Stimulated activated CD8-positive, alpha-beta memory T cell treated with anti-CD3 and anti-CD28 coated beads, Interleukin-15, amount 100 ng/mL, for 1 hour (primary cell): ENCODE results near the gene DTX4.

Experiments
- DNase-seq: peaks from one replicate; pipeline ENCODE4 v3.0.0-alpha.2; 2020; ENCODE audit warnings: low read depth

DTX4 gene

DNA sequence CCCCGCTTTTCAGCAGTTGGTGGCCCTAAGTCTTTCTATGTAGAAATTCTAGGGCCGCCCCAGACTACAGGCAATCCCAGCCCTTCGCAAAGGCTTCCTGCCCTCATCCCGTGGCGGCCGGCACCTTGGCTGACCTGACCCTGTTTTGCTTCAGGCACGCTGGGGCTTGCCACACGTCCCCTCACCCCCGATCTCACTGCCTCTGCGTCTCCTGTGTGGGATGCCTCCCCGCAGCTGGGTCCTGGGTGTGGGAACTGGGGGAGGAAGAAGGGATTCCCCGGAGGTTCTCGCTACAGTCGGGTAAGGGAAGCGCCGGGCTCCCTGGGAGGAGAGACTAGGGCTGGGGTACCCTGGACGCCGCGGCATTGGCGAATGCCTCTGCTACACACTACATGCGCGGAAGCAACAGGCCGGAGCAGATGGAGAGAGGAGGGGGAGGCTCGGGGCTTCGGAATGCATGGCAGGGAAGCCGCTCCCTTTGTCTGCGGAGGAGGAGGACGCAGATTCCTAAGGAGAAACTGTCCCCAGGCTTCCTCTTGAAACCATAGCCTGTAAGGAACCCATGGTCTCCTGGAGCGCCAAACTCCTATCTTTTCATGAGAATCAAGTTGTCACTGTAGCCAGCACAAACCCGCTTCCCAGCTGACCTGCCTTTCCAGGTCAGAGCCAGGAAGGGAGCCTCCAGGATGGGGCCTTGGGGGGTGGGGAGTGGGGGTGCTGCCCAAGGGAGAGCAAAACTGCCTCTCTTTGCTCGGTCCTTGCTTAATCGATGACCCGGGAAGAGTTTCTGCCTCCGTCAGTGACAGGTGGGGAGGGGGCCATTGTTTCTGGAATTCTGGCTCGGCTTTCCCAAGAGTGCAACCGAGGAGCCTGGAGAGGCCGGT, 1.4 kb downstream of the DTX4 start:
- no peak for DNase-seq

GRCh38 chr11:59173964-59174663, 2.2 kb downstream of the DTX4 start:
- DNase-seq, result no peak

DNA sequence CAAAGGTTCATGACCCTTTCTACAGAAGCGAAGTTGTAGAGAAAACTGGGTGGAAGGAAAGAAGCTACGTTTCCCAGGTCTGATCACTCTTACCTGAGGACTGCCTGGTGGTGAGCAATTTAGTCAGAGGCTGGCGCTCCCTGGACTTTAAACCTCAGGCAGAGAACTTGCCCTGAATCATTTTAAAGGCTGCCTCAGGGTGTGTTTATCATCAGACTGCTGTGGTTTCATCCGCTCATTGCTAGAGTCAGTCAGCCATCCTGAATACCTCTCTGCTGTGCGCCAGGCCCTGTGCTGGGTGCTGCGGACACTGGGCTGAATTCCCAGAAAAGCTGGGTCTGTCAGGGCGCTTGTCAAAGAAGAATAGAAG, 2.7 kb downstream of the DTX4 start:
- no peak for DNase-seq

- no peak for DNase-seq
These were observed 3.2 kb downstream of the DTX4 start for GRCh38 chr11:59175091-59175501.

GRCh38 chr11:59176330-59176729, 4.4 kb downstream of the DTX4 start:
- no peak for DNase-seq

GRCh38 chr11:59178402-59178801, 6.5 kb downstream of the DTX4 start:
- DNase-seq, result no peak

DNA sequence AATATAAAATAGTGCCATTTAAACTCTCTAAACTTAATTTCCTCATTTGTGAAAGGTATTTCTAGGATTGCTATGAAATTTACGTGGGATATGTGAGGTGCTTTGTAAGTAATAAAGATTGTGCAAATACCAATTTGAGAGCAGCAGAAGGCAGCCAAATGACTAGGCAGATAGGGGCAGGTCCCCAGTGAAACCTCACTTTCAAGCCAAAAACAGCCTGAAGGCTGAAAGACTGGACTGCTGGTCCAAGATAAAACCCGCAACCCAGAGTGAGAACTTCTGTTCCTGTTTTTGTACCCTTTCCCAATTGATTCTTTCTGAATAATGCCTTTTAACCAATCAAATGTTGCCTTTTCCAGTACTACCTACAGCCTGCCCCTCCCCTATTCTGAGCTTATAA, 7.2 kb downstream of the DTX4 start:
- no peak for DNase-seq

DNA sequence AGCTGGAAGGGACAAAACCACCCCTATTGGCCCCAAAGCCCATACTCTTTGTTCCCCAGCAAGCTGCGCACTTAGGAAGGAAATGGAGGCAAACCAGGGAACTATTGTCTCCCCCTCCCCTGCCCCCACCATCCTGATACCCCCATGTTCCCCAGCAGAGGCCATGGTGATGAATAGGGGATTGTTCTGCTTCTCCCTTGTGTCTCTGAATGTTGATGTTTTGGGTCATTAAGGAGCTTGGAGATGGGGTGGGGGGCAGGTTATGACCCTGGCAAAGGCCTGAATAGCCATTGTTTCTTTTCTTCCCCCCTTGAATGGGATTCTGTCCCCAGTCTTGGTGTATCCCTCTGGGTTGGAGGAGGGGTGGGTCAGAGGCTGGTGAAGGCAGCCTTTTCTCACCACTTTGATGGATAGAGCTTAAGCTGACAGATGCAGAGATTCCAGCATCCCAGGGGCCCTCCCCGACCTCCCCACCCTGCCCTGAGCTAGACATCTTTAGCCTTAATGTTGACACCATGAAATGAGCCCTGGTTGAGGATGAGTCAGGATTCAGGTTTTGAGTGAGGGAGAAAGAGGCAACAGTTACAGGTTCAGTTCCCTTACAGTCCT, 8.3 kb downstream of the DTX4 start:
- no peak for DNase-seq

DNA sequence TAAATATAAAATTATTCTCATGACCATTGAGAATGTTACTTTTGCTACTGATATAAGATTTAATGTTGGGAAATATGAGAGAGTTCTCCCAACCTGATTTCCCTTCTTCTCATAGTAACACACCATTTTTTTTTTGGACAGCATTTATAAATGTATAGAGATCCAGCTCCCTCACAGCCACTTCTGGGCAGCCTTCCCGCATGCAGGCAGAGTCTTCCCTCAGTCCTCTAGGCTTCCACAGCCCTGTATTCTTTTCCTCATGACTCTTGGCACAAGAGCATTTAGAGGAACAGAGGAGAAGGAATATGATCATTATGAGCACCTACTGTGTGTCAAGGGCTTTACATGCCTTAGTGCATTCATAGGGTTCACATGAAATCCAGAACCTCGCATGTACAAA, 9.0 kb downstream of the DTX4 start:
- no peak for DNase-seq

- no peak for DNase-seq
These were observed 10.0 kb downstream of the DTX4 start for GRCh38 chr11:59181746-59182456.

GRCh38 chr11:59182457-59183151, 10.7 kb downstream of the DTX4 start:
- no peak for DNase-seq

- no peak for DNase-seq
These were observed 11.8 kb downstream of the DTX4 start for GRCh38 chr11:59183771-59184170.

DNA sequence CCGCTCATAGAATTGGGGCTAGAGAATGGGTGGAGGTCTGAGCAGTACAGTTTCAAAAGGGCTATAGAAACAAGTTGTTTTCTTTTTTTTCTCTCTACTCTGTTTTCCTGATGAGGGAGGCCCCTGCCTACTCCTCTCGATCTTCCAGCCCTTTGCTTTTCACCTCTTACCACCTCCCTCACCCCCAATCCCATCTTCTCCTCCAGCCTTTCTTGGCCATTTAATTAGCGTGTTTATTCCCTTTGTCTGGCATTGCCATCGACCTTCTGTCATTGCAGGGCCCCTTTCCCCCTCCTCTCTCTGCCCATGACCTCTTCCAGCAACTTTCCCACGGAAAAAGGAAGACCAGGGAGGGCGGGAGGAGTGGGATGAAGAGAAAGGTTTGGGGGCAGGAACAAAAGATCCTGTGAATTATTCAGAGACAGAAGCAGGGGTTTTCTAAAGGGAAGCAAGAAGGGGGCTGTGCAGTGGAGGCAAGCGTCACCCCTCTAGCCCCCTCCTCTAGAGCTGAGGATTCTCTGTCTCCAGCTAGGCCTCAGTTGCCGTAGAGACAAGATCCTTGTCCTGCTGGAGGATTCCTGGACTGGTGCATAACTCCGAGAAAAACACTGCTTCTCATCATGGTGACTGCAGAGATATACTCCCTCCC, 12.9 kb downstream of the DTX4 start:
- no peak for DNase-seq

- DNase-seq, result no peak
These were observed 13.5 kb downstream of the DTX4 start for GRCh38 chr11:59185386-59185945.

DNA sequence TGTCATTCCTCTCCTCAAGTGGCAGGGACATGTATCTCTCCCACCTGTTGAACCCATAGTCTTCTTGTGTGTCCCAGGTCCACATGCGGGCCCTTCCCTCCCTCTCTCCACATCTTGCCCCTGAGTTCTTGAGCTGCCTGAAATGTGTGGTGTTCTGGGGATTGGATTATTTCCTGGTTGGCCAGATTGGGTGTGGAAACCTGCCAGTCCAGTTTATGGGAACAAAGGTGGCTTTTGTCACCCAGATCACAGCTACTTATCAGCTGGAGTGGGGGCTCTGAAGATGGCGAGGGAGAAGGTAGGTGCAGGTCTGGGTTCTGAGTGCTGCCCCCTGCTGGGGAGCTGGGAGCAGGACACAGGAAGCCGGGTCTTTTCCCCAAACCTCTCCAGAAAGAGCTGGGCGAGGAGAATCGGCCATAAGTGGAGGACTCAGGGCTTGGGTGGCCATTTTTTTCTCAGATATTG, 14.2 kb downstream of the DTX4 start:
- peak; percentile 19 for DNase-seq

DNA sequence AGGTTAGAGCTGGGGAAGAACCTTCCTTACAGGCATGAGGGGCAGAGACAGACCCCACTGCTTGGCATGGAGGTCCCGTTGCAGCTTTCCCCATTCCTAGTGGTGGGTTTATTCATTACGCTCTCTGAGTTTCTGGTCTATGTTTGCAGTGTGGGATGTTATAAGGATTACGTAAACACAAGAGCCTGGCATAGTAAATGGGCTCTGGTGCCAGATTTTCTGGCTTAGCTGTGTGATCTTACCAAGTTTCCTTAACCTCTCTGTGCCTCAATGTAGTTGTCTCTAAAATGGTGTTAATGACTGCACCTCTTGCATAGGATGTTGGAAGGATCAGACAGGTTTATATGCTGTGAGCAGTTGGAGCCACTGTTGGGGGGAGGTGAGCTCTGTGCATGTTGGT, 15.1 kb downstream of the DTX4 start:
- no peak for DNase-seq

- no peak for DNase-seq
These were observed 15.7 kb downstream of the DTX4 start for GRCh38 chr11:59187587-59187986.

DNA sequence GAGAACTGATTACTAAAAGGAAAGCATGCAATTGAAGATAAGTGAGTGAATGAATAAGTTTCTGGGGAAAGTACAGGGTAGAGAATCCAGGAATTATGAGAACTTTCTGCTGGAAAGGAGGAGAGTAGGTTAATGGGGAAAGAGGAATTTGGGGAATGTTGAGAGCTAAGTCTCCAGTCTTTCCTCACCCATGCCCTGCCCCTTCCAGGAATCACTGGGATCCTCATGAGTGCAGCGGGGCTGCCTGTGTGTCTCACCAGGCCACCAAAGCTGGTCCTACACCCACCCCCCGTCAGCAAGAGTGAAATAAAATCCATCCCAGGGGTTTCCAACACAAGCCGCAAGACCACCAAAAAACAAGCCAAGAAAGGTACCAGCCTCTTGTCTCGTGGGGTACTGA, 17.0 kb downstream of the DTX4 start:
- DNase-seq, result no peak

- no peak for DNase-seq
These were observed 18.1 kb downstream of the DTX4 start for GRCh38 chr11:59189986-59190385.

GRCh38 chr11:59191095-59191494, 19.2 kb downstream of the DTX4 start:
- DNase-seq, result no peak

DNA sequence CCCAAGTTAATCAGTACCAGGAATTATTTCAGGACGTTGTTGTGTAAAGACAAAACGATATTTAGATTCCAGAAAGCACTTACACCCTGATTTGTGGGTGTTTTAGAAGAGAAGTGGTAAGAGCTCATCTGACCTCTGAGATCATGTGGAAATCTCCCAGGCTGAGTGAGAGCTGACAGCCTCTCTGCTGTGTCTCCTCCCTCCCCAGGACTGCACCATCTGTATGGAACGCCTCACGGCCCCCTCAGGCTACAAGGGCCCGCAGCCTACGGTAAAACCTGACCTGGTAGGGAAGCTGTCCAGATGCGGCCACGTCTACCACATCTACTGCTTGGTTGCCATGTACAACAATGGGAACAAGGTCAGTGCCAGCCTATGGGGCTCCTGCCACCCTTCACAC, 20.0 kb downstream of the DTX4 start:
- DNase-seq, result no peak
